KOPT-K1 (cell line): ENCODE measurements around the gene BANF2.
"Not testable (repeated sequence)": the region's sequence is repeated elsewhere in the genome, so short reads cannot be mapped to it uniquely, and the experiment has no call there.

Source experiments
- H3K27ac ChIP-seq: fragments of 200-600 bp; sonication (generic); 2 replicates; pipeline ENCODE4 v1.5.1; 2016; ENCODE audit warnings: antibody characterized with exemption, mild to moderate bottlenecking, low read depth, low read length; ENCODE audit not compliant: poor library complexity, severe bottlenecking
- H3K36me3 ChIP-seq: fragments of 200-600 bp; sonication (generic); 2 replicates; pipeline ENCODE4 v1.5.1; 2017; ENCODE audit warnings: antibody characterized with exemption, mild to moderate bottlenecking, low read length, moderate library complexity; ENCODE audit not compliant: insufficient read depth
- H3K9me3 ChIP-seq: fragments of 200-600 bp; sonication (generic); 2 replicates; pipeline ENCODE4 v1.5.1; 2017; ENCODE audit warnings: antibody characterized with exemption, low read length, mild to moderate bottlenecking; ENCODE audit not compliant: insufficient read depth, poor library complexity, severe bottlenecking

Gene BANF2

DNA sequence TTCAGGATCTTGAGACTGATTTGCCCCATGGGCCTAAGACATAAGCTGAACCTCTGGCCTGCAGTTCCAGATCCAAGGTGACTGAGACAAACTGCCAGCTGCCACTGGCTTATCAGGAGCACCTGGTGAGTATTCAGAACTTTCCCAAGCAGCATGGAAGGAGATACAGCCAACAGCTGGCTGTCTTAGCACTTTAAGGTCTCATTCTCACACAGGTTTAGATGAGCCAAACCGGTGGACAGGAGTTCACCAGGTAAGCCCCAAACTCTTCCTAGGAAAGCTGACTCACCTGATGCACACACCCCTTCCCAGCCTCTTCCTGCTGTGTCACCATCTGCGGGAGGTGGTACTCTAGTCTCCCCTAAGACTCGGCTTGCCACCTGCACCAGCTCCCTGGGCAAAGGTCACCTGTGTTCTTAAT is at the start of gene BANF2:
Gene BANF2 (plus strand): TSS at position 36 of the 421 bp plus-strand sequence. CDS start 25,060 bp downstream, outside the sequence.
- peaks cover 16% of the 10 kb centered on the region for H3K9me3 ChIP-seq
- no peak within 1 kb of the TSS for H3K27ac ChIP-seq
- H3K36me3 ChIP-seq = no peaks in the 10 kb centered on the region

DNA sequence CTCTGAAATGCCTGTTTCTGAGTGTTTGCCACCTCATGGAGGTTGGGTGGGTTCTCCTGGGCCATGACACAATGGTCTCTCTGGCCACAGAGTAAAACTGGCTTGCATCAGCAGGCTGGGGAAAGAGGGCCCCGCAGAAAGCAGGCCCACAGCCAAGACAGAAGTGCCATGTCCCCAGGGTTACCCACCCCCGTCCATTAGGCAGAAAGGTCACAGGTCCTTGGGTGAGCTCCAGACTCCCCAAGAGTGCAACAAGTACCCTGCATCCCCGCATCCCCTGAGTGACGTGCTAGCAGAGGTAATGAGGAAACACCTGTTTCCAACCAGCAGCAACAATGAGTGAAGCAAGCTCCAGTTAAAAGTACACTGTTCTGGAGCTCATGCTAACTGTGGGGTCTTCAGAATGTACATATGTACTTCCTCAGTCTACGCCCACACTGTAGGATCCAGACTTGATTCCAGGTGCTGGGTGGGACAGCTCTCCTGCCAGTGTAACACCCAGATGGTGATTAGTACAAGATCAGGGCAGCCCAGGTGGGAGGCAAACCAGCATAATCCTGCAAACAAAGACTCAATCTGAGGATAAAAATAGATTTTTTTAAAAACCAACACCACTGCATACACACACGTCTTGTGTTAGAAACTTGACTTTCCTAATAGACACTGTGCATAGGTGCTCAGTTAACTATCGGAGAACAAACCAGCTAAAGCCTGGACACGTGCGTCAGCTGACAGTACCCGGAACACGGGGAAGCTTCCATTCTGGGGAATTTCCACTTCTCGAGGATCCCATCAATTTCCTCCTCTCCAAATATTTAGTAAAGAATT is 49.3 kb upstream of the BANF2 start:
- Histone ChIP-seq H3K36me3 (peaks cover 14% of the 10 kb centered on the region; the same call in 1 of the 2 replicates), H3K9me3 (no peaks in the 10 kb centered on the region), H3K27ac (no peak overlapping the region)

DNA sequence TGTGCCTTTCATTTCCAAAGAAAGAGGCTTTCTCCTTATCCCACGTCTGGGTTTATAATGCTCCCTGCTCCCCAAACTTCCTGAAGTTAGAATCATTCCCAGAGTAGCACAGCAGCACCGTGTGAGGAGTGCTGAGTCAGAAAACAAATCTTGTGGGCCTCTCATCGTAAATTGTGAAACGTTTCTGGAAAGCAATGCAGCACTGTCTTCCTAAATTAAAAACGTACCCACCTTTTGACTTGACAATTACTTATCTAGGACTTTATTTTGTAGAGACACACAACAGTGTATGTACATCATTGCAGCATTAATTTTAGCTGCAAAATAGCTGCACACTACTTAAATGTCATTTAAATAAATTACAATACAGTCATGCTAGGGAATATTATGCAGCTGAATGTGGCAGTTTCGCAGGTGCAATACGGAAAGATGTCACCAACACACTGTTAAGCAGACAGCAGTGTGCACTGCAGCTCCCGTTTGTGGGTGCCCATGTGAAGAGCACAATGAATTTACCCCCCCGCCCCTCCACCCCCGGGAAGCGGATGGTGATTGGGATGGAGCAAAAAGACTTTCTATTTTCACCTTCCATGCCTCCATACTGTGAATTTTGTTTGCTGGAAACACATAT is 48.5 kb upstream of the BANF2 start:
- Histone ChIP-seq H3K36me3 (peaks cover 14% of the 10 kb centered on the region; the same call in 1 of the 2 replicates), H3K9me3 (no peaks in the 10 kb centered on the region), H3K27ac (no peak overlapping the region)

DNA sequence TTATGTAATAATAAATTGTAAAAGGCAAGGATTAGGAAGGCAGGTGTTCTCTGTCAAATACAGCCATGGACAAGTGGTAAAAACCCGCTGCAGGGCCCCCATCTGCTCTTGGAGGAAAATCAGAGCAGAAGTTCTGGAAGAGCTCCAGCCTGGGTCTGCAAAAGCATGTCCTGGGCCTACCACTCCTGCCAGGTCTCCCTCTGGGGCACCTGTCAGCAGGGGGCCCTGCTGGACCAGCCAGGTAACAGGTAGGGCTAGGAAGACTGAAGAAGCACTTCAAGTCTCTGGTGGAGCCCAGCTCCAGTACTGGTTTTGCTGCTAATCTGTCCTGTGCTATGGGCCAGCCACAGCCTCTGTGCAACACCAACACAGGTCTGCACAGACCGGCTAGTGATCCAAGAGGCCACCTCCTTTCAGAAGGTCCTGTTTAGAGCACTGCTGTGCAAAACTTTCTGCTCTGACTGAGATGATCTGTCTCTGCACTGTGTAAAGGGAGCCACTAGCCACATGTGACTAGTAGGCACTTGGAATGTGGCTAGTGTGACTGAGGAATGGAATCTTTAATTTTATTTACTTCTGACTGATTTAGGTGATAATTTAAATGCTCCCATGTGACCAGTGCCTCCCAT is 47.9 kb upstream of the BANF2 start:
- peaks cover 19% of the 10 kb centered on the region; the same call in 1 of the 2 replicates for H3K36me3 ChIP-seq
- H3K9me3 ChIP-seq = no peaks in the 10 kb centered on the region
- H3K27ac ChIP-seq = no peak overlapping the region

- Histone ChIP-seq H3K36me3 (peaks cover 22% of the 10 kb centered on the region; the same call in 1 of the 2 replicates), H3K9me3 (no peaks in the 10 kb centered on the region), H3K27ac (no peak overlapping the region)
Measured at GRCh38 chr20:17652411-17652810, 47.4 kb upstream of the BANF2 start.

- H3K36me3 ChIP-seq = peaks cover 38% of the 10 kb centered on the region
- no peak overlapping the region for H3K27ac ChIP-seq
- peaks cover 9% of the 10 kb centered on the region for H3K9me3 ChIP-seq
Measured at GRCh38 chr20:17653835-17654648, 45.7 kb upstream of the BANF2 start.

GRCh38 chr20:17654649-17655285 is 45.0 kb upstream of the BANF2 start:
- Histone ChIP-seq H3K36me3 (peaks cover 40% of the 10 kb centered on the region), H3K9me3 (peaks cover 9% of the 10 kb centered on the region), H3K27ac (no peak overlapping the region)

GRCh38 chr20:17655286-17655651 is 44.5 kb upstream of the BANF2 start:
- peaks cover 9% of the 10 kb centered on the region for H3K9me3 ChIP-seq
- no peak overlapping the region for H3K27ac ChIP-seq
- H3K36me3 ChIP-seq = peaks cover 44% of the 10 kb centered on the region

- H3K27ac ChIP-seq = no peak overlapping the region
- peaks cover 9% of the 10 kb centered on the region for H3K9me3 ChIP-seq
- H3K36me3 ChIP-seq = peaks cover 44% of the 10 kb centered on the region
Measured at GRCh38 chr20:17655865-17656479, 43.8 kb upstream of the BANF2 start.

GRCh38 chr20:17657079-17657825 is 42.5 kb upstream of the BANF2 start:
- peaks cover 44% of the 10 kb centered on the region for H3K36me3 ChIP-seq
- H3K9me3 ChIP-seq = peaks cover 9% of the 10 kb centered on the region
- H3K27ac ChIP-seq = no peak overlapping the region

- Histone ChIP-seq H3K36me3 (peaks cover 44% of the 10 kb centered on the region), H3K27ac (no peak overlapping the region), H3K9me3 (peaks cover 9% of the 10 kb centered on the region)
Measured at GRCh38 chr20:17657898-17658647, 41.7 kb upstream of the BANF2 start.

DNA sequence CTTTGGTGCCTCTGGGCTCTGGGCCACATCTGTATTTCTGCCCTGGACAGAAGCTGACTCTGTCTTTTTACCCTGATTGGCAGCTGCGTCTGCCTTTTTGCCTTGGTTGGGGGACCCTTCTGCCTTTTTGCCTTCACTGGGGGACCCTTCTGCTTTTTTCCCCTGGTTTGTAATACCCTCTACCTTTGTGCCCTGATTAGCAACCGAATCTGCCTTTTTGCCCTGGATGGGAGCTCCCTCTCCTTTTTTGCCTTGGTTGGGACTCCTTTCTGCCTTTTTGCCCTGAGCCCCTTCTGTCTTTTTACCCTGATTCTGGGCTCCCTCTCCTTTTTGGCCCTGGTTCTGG is 41.1 kb upstream of the BANF2 start:
- no peak overlapping the region for H3K27ac ChIP-seq
- H3K9me3 ChIP-seq = peaks cover 9% of the 10 kb centered on the region
- peaks cover 44% of the 10 kb centered on the region for H3K36me3 ChIP-seq

- H3K36me3 ChIP-seq = peaks cover 38% of the 10 kb centered on the region
- H3K9me3 ChIP-seq, H3K27ac ChIP-seq: not testable (repeated sequence)
Measured at GRCh38 chr20:17659344-17659743, 40.4 kb upstream of the BANF2 start.
